Left renal pelvis (tissue), 4 donors: ENCODE results near the gene TMEM95. TPM values are rescaled to one million over a fixed set of nuclear protein-coding genes. Genes with fewer than 3 reads are reported as not detected.

Experiments used
- DNase-seq, 4 donors: peaks; one replicate each; pipeline ENCODE4 v3.0.0-alpha.2; 2013; ENCODE audit warnings: low read depth in 4 of 4, low spot score in 3 of 4
- polyA plus RNA-seq, 4 donors: library from polyadenylated mRNA; unstranded; fragments of 120-200 nt; gene quantifications; one replicate each; pipeline ENCODE4 v1.2.1, GENCODE V29; 2013; ENCODE audit not compliant: insufficient read length in 4 of 4

TMEM95 gene
- not detected for polyA plus RNA-seq

- DNase-seq, result no peak
Observed at GRCh38 chr17:7355053-7355452, at the start of gene TMEM95. Gene TMEM95, plus strand, starts transcription at chr17:7355156. Its CDS starts 49 bp downstream, at chr17:7355205.

DNA sequence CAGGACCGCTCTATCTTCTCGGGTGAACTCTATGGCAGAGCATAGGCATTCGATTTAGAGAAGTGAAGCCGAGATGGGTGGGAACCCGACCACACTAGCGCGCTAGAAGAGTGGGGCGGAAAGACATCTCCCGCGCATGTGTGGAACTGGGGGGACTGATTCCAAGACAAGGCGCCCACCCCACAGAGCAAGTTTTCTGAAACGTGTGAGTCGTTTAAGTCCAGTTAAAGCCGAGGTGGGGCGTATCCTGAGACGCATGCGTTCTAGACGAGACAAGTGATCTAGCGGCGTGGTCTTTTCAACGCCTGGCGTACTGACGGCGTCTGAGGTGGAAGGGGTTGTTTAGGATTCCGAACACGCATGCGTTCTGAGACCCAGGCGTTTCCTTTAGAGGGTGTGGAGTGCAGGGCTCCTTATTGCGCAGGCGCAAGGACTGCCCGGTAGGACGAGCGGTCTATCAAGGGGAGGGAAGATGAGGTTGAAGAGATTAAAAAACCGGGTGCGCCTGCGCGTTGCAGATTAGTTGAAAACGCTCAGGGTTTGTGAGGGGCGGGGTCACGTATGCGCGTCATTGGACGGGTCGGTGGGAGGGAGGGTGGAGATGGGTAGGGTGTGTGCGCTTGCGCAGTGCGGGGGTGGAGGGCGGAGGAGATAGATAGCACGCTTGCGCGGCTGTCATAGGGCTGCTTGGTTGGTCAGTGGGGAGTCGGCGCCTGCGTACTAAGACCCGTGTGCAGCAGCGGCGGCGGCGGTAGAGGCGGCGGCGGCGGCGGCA, 47.9 kb upstream of the TMEM95 start, which contains the start of gene EIF5A:
Gene EIF5A (plus strand): TSS at position 718 of the 775 bp plus-strand sequence. CDS start 2,008 bp downstream, outside the sequence.
- DNase-seq, result peak; percentile 100

DNA sequence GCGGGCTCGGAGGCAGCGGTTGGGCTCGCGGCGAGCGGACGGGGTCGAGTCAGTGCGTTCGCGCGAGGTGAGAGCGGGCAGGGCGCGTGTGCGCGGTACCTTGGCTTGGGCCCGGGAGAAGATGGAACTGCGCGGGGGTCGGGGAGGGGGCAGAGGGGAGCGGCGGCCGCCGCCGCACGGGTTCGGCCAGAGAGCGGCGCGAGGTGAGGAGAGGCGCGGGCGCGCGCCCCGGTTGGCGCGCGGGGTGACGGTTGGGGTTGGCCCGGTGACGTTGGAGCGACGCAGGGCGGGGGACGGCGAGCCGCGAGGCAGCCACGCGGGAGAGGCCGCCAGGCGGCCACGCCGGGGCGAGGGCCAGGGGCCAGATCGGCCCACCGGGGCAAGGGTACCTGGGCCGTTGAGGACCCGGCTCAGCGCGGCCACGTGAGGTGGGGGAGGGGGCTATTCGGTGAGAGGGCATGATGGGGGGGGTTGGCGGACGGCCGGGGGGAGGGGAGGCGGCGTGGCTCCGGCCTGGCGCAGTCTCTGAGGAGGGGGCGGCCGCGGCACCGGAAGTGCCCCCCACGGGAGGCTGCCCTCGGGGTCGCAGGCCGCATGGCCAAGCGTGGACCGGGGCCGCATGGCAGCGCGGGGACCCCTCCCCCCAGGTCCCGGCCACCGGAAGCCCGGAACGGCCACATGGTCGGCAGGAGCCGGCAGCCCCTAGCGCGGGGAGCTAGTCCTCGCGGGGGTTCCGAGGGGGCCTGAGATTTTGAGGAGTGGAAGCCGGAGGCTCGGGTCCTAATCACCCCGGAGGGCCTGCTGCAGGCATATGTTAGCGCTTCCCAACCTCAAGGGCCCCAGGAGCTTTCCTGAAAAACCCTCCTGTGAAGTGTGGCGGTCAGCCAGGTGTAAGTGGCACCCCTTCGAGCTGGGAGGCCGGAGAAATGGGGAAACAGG, 47.0 kb upstream of the TMEM95 start:
- DNase-seq, result no peak

DNA sequence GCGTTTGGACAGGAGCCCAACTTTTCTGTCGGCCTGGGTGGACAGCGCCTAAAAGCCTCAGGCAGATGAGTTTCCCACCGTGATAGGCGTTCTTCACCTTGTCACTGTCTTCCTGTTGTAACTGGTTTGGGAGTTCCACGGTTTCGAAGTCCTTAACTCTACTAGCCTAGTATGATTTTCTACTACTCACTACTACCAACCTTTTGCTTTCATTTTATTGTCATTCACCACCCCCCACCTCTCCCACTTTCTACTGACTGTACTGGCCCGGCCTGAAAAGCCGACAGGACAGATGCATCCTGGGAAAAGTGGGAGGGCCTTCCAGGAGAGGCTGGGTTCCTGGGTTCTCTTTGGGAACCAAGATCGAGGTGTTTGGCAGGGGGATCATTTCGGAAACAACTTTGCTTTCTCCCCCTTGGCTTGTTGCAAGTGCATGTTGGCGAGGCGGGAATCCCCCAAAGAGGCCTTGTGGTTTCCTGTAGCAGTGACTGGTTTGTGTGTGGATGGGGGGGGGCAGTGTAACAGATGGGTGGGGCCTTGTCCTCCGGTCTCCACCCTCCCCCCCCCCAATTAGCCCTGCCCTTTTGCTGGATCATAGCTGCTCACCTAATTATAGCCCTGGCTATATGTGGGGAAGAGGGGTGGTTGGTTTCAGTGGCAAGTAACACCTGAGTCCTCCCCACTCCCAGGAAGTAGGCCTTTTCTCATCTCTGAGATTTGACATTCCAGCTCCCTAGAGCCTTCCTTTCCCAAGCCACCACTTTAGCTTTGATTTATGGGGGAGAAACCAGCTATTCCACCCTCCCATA, 46.1 kb upstream of the TMEM95 start:
- no peak for DNase-seq

DNA sequence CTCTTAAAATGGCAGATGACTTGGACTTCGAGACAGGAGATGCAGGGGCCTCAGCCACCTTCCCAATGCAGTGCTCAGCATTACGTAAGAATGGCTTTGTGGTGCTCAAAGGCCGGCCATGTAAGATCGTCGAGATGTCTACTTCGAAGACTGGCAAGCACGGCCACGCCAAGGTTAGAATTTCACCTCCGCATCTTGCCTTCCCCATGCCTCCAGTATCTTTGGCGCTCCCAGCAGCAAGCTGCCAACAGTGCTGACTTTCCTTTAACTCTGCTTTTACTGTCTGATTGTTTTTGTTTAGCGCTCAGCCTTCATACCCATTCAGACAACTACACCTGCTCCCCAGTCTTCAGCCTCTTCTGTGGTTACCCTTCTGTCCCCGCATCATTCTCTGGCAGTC, 45.3 kb upstream of the TMEM95 start:
- no peak for DNase-seq

GRCh38 chr17:7311110-7311705, 43.7 kb upstream of the TMEM95 start:
- DNase-seq, result no peak

DNA sequence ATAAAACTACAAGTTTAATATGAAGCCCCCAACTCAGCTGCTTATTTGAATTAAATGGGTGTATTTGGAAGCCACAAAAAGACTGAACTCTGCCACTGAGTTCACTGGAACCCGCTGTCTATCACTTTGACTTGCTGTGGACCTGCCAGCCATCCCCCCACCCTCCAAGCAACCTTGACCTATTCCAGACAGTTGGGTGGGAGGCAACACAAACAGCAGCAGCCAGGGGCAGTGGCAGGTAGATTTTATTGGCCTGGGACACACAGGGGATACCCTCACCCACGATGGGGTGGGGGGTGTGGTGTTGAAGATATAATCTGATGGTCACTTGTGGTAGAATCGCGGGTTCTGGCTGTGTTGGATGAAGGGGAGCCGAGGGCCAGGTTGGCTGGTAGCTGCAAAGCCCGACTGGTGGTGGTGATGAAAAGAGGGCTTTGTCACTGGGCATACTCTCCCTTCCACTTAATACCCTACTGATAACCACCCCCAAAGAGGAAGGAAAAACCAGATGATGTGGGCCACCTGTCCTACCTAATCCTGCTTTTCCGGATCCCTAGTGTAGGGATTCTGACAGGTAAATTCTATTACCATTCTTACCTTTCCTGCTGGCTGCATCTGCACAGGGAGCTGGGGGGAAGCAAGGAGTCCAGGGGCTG, 42.4 kb upstream of the TMEM95 start:
- no peak for DNase-seq

DNA sequence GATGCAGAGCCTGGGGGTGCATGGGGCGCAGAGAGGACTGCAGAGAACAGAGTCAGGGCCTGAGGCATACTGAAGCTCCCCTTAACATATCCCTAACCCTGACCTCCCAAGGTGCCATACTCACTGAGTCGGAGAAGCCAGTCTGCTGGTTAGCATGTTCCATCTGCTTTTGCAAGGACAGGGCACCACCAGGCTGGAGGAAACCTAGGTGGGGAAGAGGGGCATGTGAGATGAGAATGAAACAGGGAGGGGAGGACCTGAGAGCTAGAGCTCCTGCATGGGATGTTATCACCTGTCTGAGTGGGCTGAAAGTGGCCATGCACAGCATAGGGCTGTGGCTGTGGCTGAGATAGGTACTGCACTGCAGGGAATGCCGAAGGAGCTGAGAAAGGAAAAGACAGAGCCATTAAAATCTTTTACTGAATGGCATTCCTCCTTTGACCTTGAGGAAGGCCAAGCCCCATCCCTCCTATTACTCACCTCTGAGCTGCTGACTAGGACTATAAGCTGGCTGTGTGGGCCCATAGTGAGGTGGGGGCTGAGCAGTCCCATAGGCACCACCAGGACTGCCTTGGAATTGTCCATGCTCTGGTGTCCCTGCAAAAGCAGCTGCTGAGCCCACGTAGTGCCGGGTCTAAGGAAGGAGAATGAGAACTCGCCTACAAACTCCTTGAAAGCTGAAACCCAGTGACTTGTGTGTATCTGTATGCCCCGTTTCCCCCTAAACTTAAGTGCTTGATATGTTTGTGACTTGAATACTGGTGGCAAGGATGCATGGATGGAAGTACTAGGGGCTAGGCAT, 41.7 kb upstream of the TMEM95 start:
- no peak for DNase-seq

- no peak for DNase-seq
Observed at GRCh38 chr17:7313890-7314718, 40.9 kb upstream of the TMEM95 start.

GRCh38 chr17:7314719-7315569, 40.0 kb upstream of the TMEM95 start, which contains the start of gene GPS2:
Gene GPS2, minus strand, starts transcription at chr17:7315360. Its CDS starts 308 bp downstream, at chr17:7315052.
- DNase-seq, result peak in 3 of 4 donors; percentile 71 to 80 (median 71)

GRCh38 chr17:7315570-7316235, 39.3 kb upstream of the TMEM95 start:
- no peak for DNase-seq

- DNase-seq, result no peak
Observed at GRCh38 chr17:7317161-7317803, 37.7 kb upstream of the TMEM95 start.

DNA sequence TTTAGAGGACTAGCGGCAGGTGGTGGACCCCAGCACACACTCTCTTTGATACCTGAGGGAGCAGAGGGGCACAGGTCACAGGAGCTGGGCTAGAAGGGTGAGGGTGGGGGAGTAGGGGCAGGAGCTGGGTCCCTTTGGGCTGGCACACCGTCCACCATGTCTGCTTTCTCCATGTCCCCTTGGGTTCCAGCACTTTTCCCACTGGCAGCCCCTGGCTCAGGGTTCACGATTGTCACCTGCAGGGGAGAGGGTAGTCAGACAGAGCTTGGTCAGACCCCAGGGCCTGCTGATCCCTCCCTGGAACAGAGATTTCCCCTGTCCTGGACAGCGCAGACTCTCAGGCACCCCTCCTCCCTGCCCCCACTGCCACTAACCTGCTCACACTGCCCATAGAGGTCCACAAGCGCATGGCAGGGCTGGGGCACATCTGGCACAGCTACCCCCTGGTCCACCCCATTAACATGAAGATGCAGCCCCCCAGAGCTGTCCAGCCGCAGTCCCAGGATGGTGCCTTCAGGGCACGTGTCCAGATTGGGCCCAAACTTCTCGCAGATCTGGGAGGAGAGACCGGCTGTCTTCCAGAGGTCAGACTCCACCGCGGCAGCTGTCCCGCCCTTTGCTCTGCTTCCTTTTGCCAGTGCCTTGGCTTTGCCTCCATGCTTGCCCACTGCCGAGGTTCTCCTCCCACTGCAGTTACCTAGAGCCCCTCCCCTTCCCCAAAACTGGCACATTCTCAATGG, 36.7 kb upstream of the TMEM95 start:
- DNase-seq, result no peak

- no peak for DNase-seq
Observed at GRCh38 chr17:7321466-7321865, 33.5 kb upstream of the TMEM95 start.

- DNase-seq, result no peak
Observed at GRCh38 chr17:7322520-7323194, 32.3 kb upstream of the TMEM95 start.
